ENCODE measurements around the gene PTCD2. TPM values are rescaled to one million over a fixed set of nuclear protein-coding genes. Genes with fewer than 3 reads are reported as not detected.

Gene PTCD2
- total RNA-seq, 2 experiments from 2014 or later, result 11.7 to 17.9 TPM

GRCh38 chr5:72338689-72339209, 18.6 kb downstream of the PTCD2 start:
- CTCF ChIA-PET (ENCODE audit: unreplicated experiment), result no interaction called here
- DNase-seq (ENCODE audit: low spot score), result no peak
- Histone ChIP-seq H3K4me2 (ENCODE audit: low read length) (no peak overlapping the region), H3K4me3 (ENCODE audit: low read depth, low read length, poor library complexity, severe bottlenecking) (no peak overlapping the region), H2AFZ (ENCODE audit: low read length) (no peak overlapping the region), H3K36me3 (ENCODE audit: insufficient read depth, low read length) (peaks cover 77% of the 10 kb centered on the region), H3K79me2 (ENCODE audit: insufficient read depth, low read depth, low read length) (no peaks in the 10 kb centered on the region), H3K4me1 (ENCODE audit: insufficient read depth, low read length, poor library complexity, severe bottlenecking) (no peaks in the 10 kb centered on the region), H3K9me3 (ENCODE audit: low read length) (no peaks in the 10 kb centered on the region), H3K9me2 (ENCODE audit: insufficient read depth, low read length) (no peaks in the 10 kb centered on the region), H3K27ac (ENCODE audit: low read depth, low read length, poor library complexity, severe bottlenecking) (no peak overlapping the region), H4K20me1 (ENCODE audit: insufficient read depth, low read length) (no peaks in the 10 kb centered on the region)
- intact Hi-C loops (cut with micrococcal nuclease; ENCODE audit: unreplicated experiment), result no loop called here
- POLR2A ChIA-PET, result interaction anchor here (0.6 kb wide), 2 partner anchors 11 to 560 kb away, joined by 3 read pairs; no protein-coding TSS in a partner anchor
- BruUV-seq (replicated peaks), result no TSS peak
- TF ChIP-seq EZH2phosphoT487 (IDR thresholded peaks at IDR 0.05; ENCODE audit: borderline replicate concordance, low read depth, low read length), result no peak
- no peak for TF ChIP-seq CTCF (conservative IDR thresholded peaks at IDR 0.05; ENCODE audit: low read length)

GRCh38 chr5:72346398-72346797, 26.2 kb downstream of the PTCD2 start:
- H2AFZ ChIP-seq (ENCODE audit: low read length), result no peak overlapping the region
- H3K4me2 ChIP-seq (ENCODE audit: low read length), result no peak overlapping the region
- intact Hi-C loops (cut with micrococcal nuclease; ENCODE audit: unreplicated experiment), result no loop called here
- no peak for DNase-seq (ENCODE audit: low spot score)
- no peak overlapping the region for H3K4me3 ChIP-seq (ENCODE audit: low read depth, low read length, poor library complexity, severe bottlenecking)
- H3K9me2 ChIP-seq (ENCODE audit: insufficient read depth, low read length), result no peaks in the 10 kb centered on the region
- H3K79me2 ChIP-seq (ENCODE audit: insufficient read depth, low read depth, low read length), result no peaks in the 10 kb centered on the region
- CTCF ChIA-PET (ENCODE audit: unreplicated experiment), result no interaction called here
- POLR2A ChIA-PET, result no interaction called here
- no peaks in the 10 kb centered on the region for H3K9me3 ChIP-seq (ENCODE audit: low read length)
- H3K36me3 ChIP-seq (ENCODE audit: insufficient read depth, low read length), result peaks cover 66% of the 10 kb centered on the region
- H3K27ac ChIP-seq (ENCODE audit: low read depth, low read length, poor library complexity, severe bottlenecking), result no peak overlapping the region
- H4K20me1 ChIP-seq (ENCODE audit: insufficient read depth, low read length), result no peaks in the 10 kb centered on the region
- no TSS peak for BruUV-seq (replicated peaks)
- TF ChIP-seq EZH2phosphoT487 (IDR thresholded peaks at IDR 0.05; ENCODE audit: borderline replicate concordance, low read depth, low read length), result no peak
- TF ChIP-seq CTCF (conservative IDR thresholded peaks at IDR 0.05; ENCODE audit: low read length), result no peak
- peaks cover 17% of the 10 kb centered on the region for H3K4me1 ChIP-seq (ENCODE audit: insufficient read depth, low read length, poor library complexity, severe bottlenecking)

GRCh38 chr5:72347801-72348308, 27.7 kb downstream of the PTCD2 start:
- Histone ChIP-seq H3K4me3 (ENCODE audit: low read depth, low read length, poor library complexity, severe bottlenecking) (no peak overlapping the region), H3K4me2 (ENCODE audit: low read length) (no peak overlapping the region), H3K9me3 (ENCODE audit: low read length) (no peaks in the 10 kb centered on the region), H3K79me2 (ENCODE audit: insufficient read depth, low read depth, low read length) (no peaks in the 10 kb centered on the region), H3K9me2 (ENCODE audit: insufficient read depth, low read length) (no peaks in the 10 kb centered on the region), H3K27ac (ENCODE audit: low read depth, low read length, poor library complexity, severe bottlenecking) (no peak overlapping the region), H3K4me1 (ENCODE audit: insufficient read depth, low read length, poor library complexity, severe bottlenecking) (peaks cover 17% of the 10 kb centered on the region), H3K36me3 (ENCODE audit: insufficient read depth, low read length) (peaks cover 59% of the 10 kb centered on the region), H2AFZ (ENCODE audit: low read length) (no peak overlapping the region), H4K20me1 (ENCODE audit: insufficient read depth, low read length) (no peaks in the 10 kb centered on the region)
- DNase-seq (ENCODE audit: low spot score), result no peak
- intact Hi-C loops (cut with micrococcal nuclease; ENCODE audit: unreplicated experiment), result no loop called here
- CTCF ChIA-PET (ENCODE audit: unreplicated experiment), result no interaction called here
- TF ChIP-seq CTCF (conservative IDR thresholded peaks at IDR 0.05; ENCODE audit: low read length) (no peak), EZH2phosphoT487 (IDR thresholded peaks at IDR 0.05; ENCODE audit: borderline replicate concordance, low read depth, low read length) (no peak)
- no TSS peak for BruUV-seq (replicated peaks)
- POLR2A ChIA-PET, result no interaction called here
